T-helper 17 cell (primary cell): Measurements from ENCODE around the gene NME3. TPM values are rescaled to one million over a fixed set of nuclear protein-coding genes. Genes with fewer than 3 reads are reported as not detected.

ENCODE experiments used
- ATAC-seq: fragments of 150-1000 bp; cut with Tn5 transposase; 2 replicates; pipeline ENCODE4 v1.10.0; 2021; ENCODE audit warnings: mild to moderate bottlenecking, moderate library complexity
- DNase-seq, 3 donors: peaks; one replicate each; pipeline versions ENCODE4 v3.0.0 to v3.0.0-alpha.2; 2020 to 2021
- H3K9me3 ChIP-seq: one replicate; pipeline ENCODE4 v1.7.0; 2013; ENCODE audit warnings: low read length, mild to moderate bottlenecking; ENCODE audit not compliant: control insufficient read depth, poor library complexity, severe bottlenecking
- H3K27ac Mint-ChIP-seq: one replicate; pipeline ENCODE4 v1.8.0; 2022; ENCODE audit warnings: mild to moderate bottlenecking, moderate library complexity, mixed read lengths
- H3K27me3 Mint-ChIP-seq: one replicate; pipeline ENCODE4 v1.8.0; 2022; ENCODE audit warnings: mixed read lengths
- H3K36me3 Mint-ChIP-seq: one replicate; pipeline ENCODE4 v1.8.0; 2022; ENCODE audit warnings: low read depth, mixed read lengths
- H3K4me1 Mint-ChIP-seq: one replicate; pipeline ENCODE4 v1.8.0; 2022; ENCODE audit warnings: mild to moderate bottlenecking, mixed read lengths
- H3K4me3 Mint-ChIP-seq: one replicate; pipeline ENCODE4 v1.8.0; 2022; ENCODE audit warnings: mild to moderate bottlenecking, moderate library complexity, mixed read lengths
- total RNA-seq, 4 donors: library from RNA in 2 of 4; stranded (reverse) in 2 of 4; gene quantifications; one replicate each; pipeline ENCODE4 v1.2.3 and lab custom pipeline; 2022 to 2026

The NME3 gene
- total RNA-seq, 2 donors from 2014 or later, result 54.0 to 61.9 TPM

DNA sequence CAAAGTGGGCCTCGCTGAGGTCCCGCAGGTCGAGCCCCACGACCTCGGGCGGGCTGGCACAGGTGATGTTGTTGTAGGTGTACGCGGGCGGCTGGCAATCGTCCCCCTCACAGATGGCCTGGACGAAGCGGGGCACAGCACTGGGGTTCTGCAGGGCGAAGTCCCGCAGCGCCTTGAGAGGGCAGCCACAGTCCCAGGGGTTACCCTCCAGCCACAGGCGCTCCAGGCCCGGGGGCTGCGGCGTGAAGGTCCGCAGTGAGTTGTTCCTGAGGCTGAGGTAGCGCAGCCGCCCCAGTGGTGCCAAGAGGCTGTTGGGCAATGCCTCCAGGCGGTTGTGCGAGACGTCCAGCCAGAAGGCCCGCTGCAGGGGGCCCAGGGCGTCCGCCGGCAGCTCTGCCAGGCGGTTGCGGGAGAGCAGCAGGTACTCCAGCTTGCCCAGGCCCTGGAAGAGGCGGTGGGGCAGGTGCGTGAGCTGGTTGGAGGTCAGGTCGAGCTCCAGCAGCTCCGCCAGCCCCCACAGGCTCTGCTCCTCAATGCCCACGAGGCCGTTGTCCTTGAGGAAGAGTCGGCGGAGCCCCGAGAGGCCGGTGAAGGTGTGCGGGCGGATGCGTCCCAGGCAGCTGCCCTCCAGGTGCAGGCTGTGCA lies 19.4 kb upstream of the NME3 start:
- Mint-ChIP-seq H3K4me1 (peaks cover 2% of the 10 kb centered on the region), H3K27me3 (no peaks in the 10 kb centered on the region), H3K27ac (no peak overlapping the region), H3K36me3 (peaks cover 2% of the 10 kb centered on the region), H3K4me3 (no peak overlapping the region)
- ATAC-seq, result no peak
- no peak for DNase-seq
- no peaks in the 10 kb centered on the region for H3K9me3 ChIP-seq

- no peaks in the 10 kb centered on the region for H3K9me3 ChIP-seq
- Mint-ChIP-seq H3K4me3 (no peak overlapping the region), H3K27ac (no peak overlapping the region), H3K27me3 (no peaks in the 10 kb centered on the region), H3K4me1 (peaks cover 2% of the 10 kb centered on the region), H3K36me3 (peaks cover 2% of the 10 kb centered on the region)
- DNase-seq, result no peak
- no peak for ATAC-seq
These were observed 18.9 kb upstream of the NME3 start for GRCh38 chr16:1790261-1790610.

DNA sequence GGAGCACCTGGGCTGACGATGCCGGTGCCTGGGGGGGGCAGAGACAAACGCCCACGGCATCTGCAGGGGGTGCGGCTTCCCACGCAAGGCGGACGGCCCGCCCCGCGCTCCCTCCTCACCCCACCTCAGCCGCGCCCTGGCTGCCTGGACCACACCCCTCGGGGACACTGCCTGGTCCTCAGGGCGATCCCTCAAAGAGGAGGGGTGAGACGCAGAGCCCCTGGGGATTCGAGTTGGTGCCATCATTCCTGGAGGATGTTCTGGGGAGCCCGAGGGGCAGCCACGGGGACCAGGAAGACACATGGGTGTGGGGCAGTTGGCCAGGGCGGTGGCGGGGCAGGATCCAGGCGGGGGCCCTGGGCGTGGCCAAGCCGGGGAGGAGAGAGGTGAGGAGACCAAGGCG lies 18.3 kb upstream of the NME3 start:
- Mint-ChIP-seq H3K27ac (no peak overlapping the region), H3K4me3 (no peak overlapping the region), H3K27me3 (no peaks in the 10 kb centered on the region), H3K4me1 (peaks cover 2% of the 10 kb centered on the region), H3K36me3 (peaks cover 2% of the 10 kb centered on the region)
- H3K9me3 ChIP-seq, result no peaks in the 10 kb centered on the region
- DNase-seq (no peak), ATAC-seq (no peak)

GRCh38 chr16:1788708-1789100 lies 17.4 kb upstream of the NME3 start:
- no peak overlapping the region for H3K27ac Mint-ChIP-seq
- peaks cover 2% of the 10 kb centered on the region for H3K36me3 Mint-ChIP-seq
- no peak for ATAC-seq
- H3K4me3 Mint-ChIP-seq, result no peak overlapping the region
- H3K4me1 Mint-ChIP-seq, result peaks cover 2% of the 10 kb centered on the region
- no peaks in the 10 kb centered on the region for H3K9me3 ChIP-seq
- DNase-seq, result peak in 1 of 3 donors; percentile 4
- H3K27me3 Mint-ChIP-seq, result no peaks in the 10 kb centered on the region

GRCh38 chr16:1788095-1788707 lies 16.9 kb upstream of the NME3 start:
- ATAC-seq (no peak), DNase-seq (peak in 1 of 3 donors; percentile 3)
- H3K9me3 ChIP-seq, result no peaks in the 10 kb centered on the region
- Mint-ChIP-seq H3K36me3 (peaks cover 2% of the 10 kb centered on the region), H3K4me1 (peaks cover 5% of the 10 kb centered on the region), H3K4me3 (no peak overlapping the region), H3K27me3 (no peaks in the 10 kb centered on the region), H3K27ac (no peak overlapping the region)

DNA sequence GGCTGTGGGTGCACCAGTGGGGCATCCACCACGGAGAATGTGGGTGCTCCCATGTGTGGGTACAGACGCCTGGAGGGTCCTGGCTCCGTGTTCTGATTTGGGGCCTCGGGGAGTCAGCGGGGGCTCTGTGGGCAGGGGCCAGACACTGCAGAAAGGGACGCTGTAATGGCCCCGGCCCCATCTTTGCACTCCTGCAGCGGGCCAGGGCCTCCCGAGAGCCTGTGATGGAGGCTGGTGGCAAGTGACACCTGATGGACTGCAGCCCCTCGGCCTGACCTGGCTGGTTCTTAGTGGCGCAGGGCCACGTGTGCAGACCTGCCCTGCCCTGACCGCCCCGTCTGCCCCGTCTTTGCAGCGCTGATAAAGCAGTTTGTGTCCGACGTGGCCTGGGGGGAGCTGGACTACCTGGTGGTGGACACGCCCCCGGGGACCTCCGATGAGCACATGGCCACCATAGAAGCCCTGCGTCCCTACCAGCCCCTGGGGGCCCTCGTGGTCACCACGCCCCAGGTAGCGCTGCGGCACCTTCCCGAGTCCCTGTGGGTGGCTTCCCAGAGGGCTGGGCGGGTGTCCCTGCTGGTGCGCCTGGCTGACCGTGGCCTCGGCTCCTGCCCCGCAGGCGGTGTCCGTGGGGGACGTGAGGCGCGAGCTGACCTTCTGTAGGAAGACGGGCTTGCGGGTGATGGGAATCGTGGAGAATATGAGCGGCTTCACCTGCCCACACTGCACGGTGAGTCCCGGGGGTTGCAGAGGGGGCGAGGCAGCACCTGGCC lies 16.2 kb upstream of the NME3 start:
- DNase-seq (peak; percentile 3 to 11 (median 7)), ATAC-seq (no peak)
- H3K4me3 Mint-ChIP-seq, result no peak overlapping the region
- no peak overlapping the region for H3K27ac Mint-ChIP-seq
- peaks cover 2% of the 10 kb centered on the region for H3K36me3 Mint-ChIP-seq
- no peaks in the 10 kb centered on the region for H3K9me3 ChIP-seq
- H3K4me1 Mint-ChIP-seq, result peaks cover 5% of the 10 kb centered on the region
- H3K27me3 Mint-ChIP-seq, result no peaks in the 10 kb centered on the region

DNA sequence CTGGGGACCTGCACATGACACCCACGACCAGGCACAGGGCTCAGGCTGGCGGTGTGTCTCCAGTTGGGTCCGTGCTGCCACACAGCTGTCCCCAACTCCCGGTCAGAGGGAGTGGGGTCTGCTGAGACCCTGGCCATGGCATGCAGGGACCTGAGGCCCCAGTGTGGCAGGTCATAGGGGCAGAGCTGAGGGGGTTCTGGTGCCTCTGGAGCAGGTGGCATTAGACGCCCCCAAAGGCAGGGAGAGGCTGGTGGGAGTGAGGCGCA lies 15.6 kb upstream of the NME3 start:
- Mint-ChIP-seq H3K4me3 (no peak overlapping the region), H3K36me3 (peaks cover 2% of the 10 kb centered on the region), H3K27me3 (no peaks in the 10 kb centered on the region), H3K4me1 (peaks cover 5% of the 10 kb centered on the region), H3K27ac (no peak overlapping the region)
- DNase-seq (peak in 1 of 3 donors; percentile 3), ATAC-seq (no peak)
- H3K9me3 ChIP-seq, result no peaks in the 10 kb centered on the region

DNA sequence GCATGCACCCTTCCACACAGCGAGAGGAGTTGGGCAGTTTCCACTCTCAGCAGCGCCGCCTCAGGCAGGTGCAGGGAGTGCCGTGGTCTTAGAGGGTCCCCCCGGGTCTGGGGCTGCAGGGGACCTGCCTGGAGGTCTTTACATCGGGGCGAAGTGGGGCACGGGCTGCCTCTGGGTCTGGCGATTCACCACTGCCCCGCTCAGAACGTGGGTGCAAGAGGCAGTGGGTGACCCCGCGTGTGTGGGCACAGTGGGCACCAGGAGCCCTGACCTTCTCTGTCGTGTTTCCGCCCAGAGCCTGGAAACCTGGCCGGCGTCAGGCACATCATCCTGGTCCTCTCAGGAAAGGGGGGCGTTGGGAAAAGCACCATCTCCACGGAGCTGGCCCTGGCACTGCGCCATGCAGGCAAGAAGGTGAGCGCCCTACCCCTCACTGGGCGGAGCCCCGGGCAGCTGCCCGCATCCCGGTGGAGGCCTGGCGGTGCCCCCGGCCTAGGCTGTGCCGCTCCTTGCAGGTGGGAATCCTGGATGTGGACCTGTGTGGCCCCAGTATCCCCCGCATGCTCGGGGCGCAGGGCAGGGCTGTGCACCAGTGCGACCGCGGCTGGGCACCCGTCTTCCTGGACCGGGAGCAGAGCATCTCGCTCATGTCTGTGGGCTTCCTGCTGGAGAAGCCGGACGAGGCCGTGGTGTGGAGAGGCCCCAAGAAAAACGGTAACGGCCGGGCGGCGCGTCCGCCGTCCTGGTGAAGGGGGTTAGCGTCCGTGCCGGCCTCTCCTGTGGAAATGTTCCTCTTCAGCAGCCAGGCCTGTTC lies 15.1 kb upstream of the NME3 start:
- Mint-ChIP-seq H3K4me1 (peaks cover 10% of the 10 kb centered on the region), H3K27ac (no peak overlapping the region), H3K36me3 (peaks cover 2% of the 10 kb centered on the region), H3K27me3 (no peaks in the 10 kb centered on the region), H3K4me3 (no peak overlapping the region)
- DNase-seq, result peak in 1 of 3 donors; percentile 3
- no peaks in the 10 kb centered on the region for H3K9me3 ChIP-seq
- no peak for ATAC-seq

- no peak for DNase-seq
These were observed 14.5 kb upstream of the NME3 start for GRCh38 chr16:1785846-1786170.

DNA sequence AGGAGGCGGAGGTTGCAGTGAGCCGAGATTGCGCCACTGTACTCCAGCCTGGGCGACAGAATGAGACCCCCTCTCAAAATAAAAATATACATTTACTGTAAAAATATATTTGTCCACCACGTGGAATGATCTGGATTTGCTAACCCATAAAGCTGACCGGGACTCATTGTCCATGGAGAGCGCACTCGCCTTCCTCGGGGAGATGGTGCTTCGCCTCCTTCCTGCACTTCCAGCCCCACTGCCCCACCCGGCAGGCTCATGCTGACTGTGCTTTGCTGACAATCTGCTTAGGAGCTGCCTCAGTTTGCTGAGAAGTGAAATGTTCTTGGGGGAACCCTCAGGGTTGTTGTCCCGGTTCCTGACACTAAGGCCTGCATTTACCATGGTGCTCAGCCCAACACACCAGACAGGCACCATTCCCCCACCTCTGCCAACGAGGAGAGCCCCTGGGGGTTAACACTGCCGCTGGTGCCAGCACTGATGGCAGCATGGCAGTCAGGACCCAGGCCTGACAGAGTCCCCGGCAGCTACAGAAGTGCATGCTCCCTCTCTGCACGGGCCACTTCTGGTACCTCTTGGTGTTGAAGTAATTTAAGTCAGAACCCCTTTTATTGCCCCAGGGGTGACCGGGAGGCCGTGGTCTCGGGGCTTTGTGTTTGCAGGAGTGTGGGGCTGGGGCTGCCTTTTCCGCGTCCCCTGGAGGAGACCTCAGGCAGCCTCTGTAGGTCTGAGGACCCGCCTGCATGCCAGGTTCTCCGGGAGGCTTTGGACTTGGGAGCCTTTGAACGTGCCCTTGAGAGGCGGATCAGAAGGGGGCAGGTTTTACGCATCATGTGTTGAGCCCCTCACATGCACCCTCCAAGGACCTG lies 13.9 kb upstream of the NME3 start:
- H3K9me3 ChIP-seq, result no peaks in the 10 kb centered on the region
- Mint-ChIP-seq H3K4me3 (peak overlapping the region; percentile 60), H3K4me1 (peaks cover 14% of the 10 kb centered on the region), H3K27ac (peak overlapping the region; percentile 16), H3K36me3 (peaks cover 2% of the 10 kb centered on the region), H3K27me3 (no peaks in the 10 kb centered on the region)
- DNase-seq, result peak in 1 of 3 donors; percentile 5
- ATAC-seq, result no peak

More at GRCh38 chr16:1785846-1786170, 14.5 kb upstream of the NME3 start:
- peak overlapping the region; percentile 16 for H3K27ac Mint-ChIP-seq
- no peaks in the 10 kb centered on the region for H3K27me3 Mint-ChIP-seq
- H3K9me3 ChIP-seq, result no peaks in the 10 kb centered on the region
- H3K36me3 Mint-ChIP-seq, result peaks cover 2% of the 10 kb centered on the region
- no peak for ATAC-seq
- H3K4me1 Mint-ChIP-seq, result peaks cover 14% of the 10 kb centered on the region
- H3K4me3 Mint-ChIP-seq, result no peak overlapping the region

- Mint-ChIP-seq H3K36me3 (peaks cover 3% of the 10 kb centered on the region), H3K27ac (peak within 1 kb of the TSS; percentile 78), H3K4me3 (peak within 1 kb of the TSS; percentile 92), H3K27me3 (no peaks in the 10 kb centered on the region), H3K4me1 (peaks cover 12% of the 10 kb centered on the region)
- peak; percentile 89 for ATAC-seq
- no peaks in the 10 kb centered on the region for H3K9me3 ChIP-seq
- DNase-seq, result peak; percentile 91 to 97 (median 94)
These were observed 11.3 kb upstream of the NME3 start, which contains the start of the genes NUBP2 and SPSB3 for GRCh38 chr16:1782408-1783264. Gene NUBP2 (plus strand): TSS chr16:1782960. CDS start chr16:1783021, 61 bp downstream. Gene SPSB3 (minus strand): TSS chr16:1782571. CDS start chr16:1781483, 1,088 bp downstream.
